H1 (cell line): ENCODE results near the gene PRKN. TPM values are rescaled to one million over a fixed set of nuclear protein-coding genes. Genes with fewer than 3 reads are reported as not detected.

Experiments used
- CTCF ChIA-PET: fragments of 300-600 bp; sonication (Branson Sonifier 250); formaldehyde crosslinking; loops from one replicate; lab custom pipeline; 2021; ENCODE audit not compliant: partially characterized antibody; lab: Charles Lee
- POLR2A ChIA-PET: fragments of 300-600 bp; sonication (Branson Sonifier 250); formaldehyde crosslinking; loops from one replicate; lab custom pipeline; 2021; ENCODE audit warnings: inconsistent platforms; ENCODE audit not compliant: partially characterized antibody; lab: Charles Lee
- DNase-seq, 2 experiments: peaks; one replicate each; pipeline versions ENCODE4 v3.0.0 to v3.0.0-alpha.2; 2010 to 2022; ENCODE audit warnings: low spot score in 2 of 2, low read depth in 1 of 2, mixed read lengths in 1 of 2
- FAIRE-seq: peaks from 2 replicates; lab custom pipeline; 2011; peaks lifted over from hg19 to GRCh38; lab: Jason Lieb, UNC
- H2AFZ ChIP-seq: 2 replicates; pipeline ENCODE4 v1.8.1; 2012; ENCODE audit warnings: low read length, inconsistent platforms
- H2AK5ac ChIP-seq: 2 replicates; pipeline ENCODE4 v1.6.1; 2013; ENCODE audit warnings: low read depth, low read length
- H2BK120ac ChIP-seq: replicated peaks from 2 replicates; pipeline ENCODE3; 2013; ENCODE audit warnings: low read depth, low read length, inconsistent platforms
- H2BK12ac ChIP-seq: 2 replicates; pipeline ENCODE4 v1.6.1; 2013; ENCODE audit warnings: low read depth, low read length
- H2BK15ac ChIP-seq: 2 replicates; pipeline ENCODE4 v1.6.1; 2013; ENCODE audit warnings: low read length
- H2BK20ac ChIP-seq: 2 replicates; pipeline ENCODE4 v1.6.1; 2013; ENCODE audit warnings: low read length
- H2BK5ac ChIP-seq: 2 replicates; pipeline ENCODE4 v1.6.1; 2013; ENCODE audit warnings: low read depth, low read length
- H3K14ac ChIP-seq: 2 replicates; pipeline ENCODE4 v1.6.1; 2013; ENCODE audit warnings: inconsistent platforms; ENCODE audit not compliant: insufficient read length
- H3K18ac ChIP-seq: 2 replicates; pipeline ENCODE4 v1.6.1; 2013; ENCODE audit warnings: low read length; ENCODE audit errors: extremely low read depth
- H3K23ac ChIP-seq: 2 replicates; pipeline ENCODE4 v1.6.1; 2013; ENCODE audit warnings: inconsistent platforms; ENCODE audit not compliant: insufficient read length
- H3K23me2 ChIP-seq: 2 replicates; pipeline ENCODE4 v1.6.1; 2013; ENCODE audit warnings: low read depth, low read length
- H3K27ac ChIP-seq: 2 replicates; pipeline ENCODE4 v1.6.1; 2011; ENCODE audit warnings: low read depth, low read length, inconsistent platforms
- H3K27me3 ChIP-seq, 4 experiments: replicated peaks in 1 of 4; 1 replicate in 1 of 4; 2 replicates in 3 of 4; pipeline versions ENCODE4 v1.6.1 to v1.8.1; 2011 to 2013; ENCODE audit warnings: low read length in 3 of 4, mild to moderate bottlenecking in 3 of 4, inconsistent platforms in 2 of 4, mixed read lengths in 2 of 4, moderate library complexity in 1 of 4; ENCODE audit not compliant: control insufficient read depth in 3 of 4, insufficient read depth in 3 of 4; ENCODE audit errors: extremely low read depth in 1 of 4
- H3K36me3 ChIP-seq, 4 experiments: 2 replicates each; pipeline versions ENCODE4 v1.6.1 to v1.8.1; 2011 to 2013; ENCODE audit warnings: mild to moderate bottlenecking in 4 of 4, low read length in 3 of 4, moderate library complexity in 2 of 4, control low read depth in 1 of 4, inconsistent platforms in 1 of 4; ENCODE audit not compliant: insufficient read depth in 4 of 4, control insufficient read depth in 2 of 4
- H3K4ac ChIP-seq: replicated peaks from 2 replicates; pipeline ENCODE3; 2013; ENCODE audit warnings: low read length, low read depth, mixed read lengths, inconsistent platforms; ENCODE audit not compliant: insufficient read length
- H3K4me1 ChIP-seq, 4 experiments: replicated peaks in 1 of 4; 1 replicate in 1 of 4; 2 replicates in 3 of 4; pipeline versions ENCODE4 v1.6.1 to v1.8.1; 2011 to 2013; ENCODE audit warnings: low read length in 3 of 4, inconsistent platforms in 2 of 4, mixed read lengths in 1 of 4; ENCODE audit not compliant: insufficient read depth in 4 of 4, control insufficient read depth in 3 of 4
- H3K4me2 ChIP-seq, 2 experiments: 2 replicates each; pipeline versions ENCODE4 v1.6.1 to v1.8.1; 2011 to 2013; ENCODE audit warnings: low read depth in 2 of 2, low read length in 2 of 2, control low read depth in 1 of 2, inconsistent platforms in 1 of 2, mild to moderate bottlenecking in 1 of 2; ENCODE audit not compliant: insufficient read depth in 1 of 2
- H3K4me3 ChIP-seq, 4 experiments: fragments of 200-600, 300-600 bp in 1 of 4; sonication (generic), shearing (Covaris generic), sonication (Bioruptor Twin) in 1 of 4; 2 replicates each; pipeline versions ENCODE4 v1.5.1 to v1.8.1; 2011 to 2016; ENCODE audit warnings: low read length in 4 of 4, low read depth in 3 of 4, control low read depth in 2 of 4, inconsistent platforms in 2 of 4, mild to moderate bottlenecking in 2 of 4, mixed read lengths in 1 of 4, moderate library complexity in 1 of 4; ENCODE audit not compliant: insufficient read depth in 2 of 4; ENCODE audit errors: extremely low read depth in 1 of 4
- H3K56ac ChIP-seq: replicated peaks from 2 replicates; pipeline ENCODE3; 2013; ENCODE audit warnings: low read depth, mild to moderate bottlenecking, mixed read lengths, low read length, inconsistent platforms; ENCODE audit not compliant: insufficient read length
- H3K79me1 ChIP-seq: 2 replicates; pipeline ENCODE4 v1.6.1; 2013; ENCODE audit warnings: low read depth, low read length, control low read depth
- H3K79me2 ChIP-seq, 2 experiments: 2 replicates each; pipeline versions ENCODE4 v1.6.1 to v1.8.1; 2012 to 2013; ENCODE audit warnings: low read length in 2 of 2, mild to moderate bottlenecking in 2 of 2, inconsistent platforms in 1 of 2; ENCODE audit not compliant: insufficient read depth in 2 of 2, control insufficient read depth in 1 of 2
- H3K9ac ChIP-seq, 4 experiments: replicated peaks in 1 of 4; 1 replicate in 1 of 4; 2 replicates in 3 of 4; pipeline versions ENCODE4 v1.6.1 to v1.8.1; 2011 to 2013; ENCODE audit warnings: low read depth in 3 of 4, low read length in 3 of 4, control low read depth in 2 of 4, mild to moderate bottlenecking in 2 of 4, moderate library complexity in 2 of 4, inconsistent platforms in 1 of 4; ENCODE audit errors: extremely low read depth in 1 of 4
- H3K9me3 ChIP-seq, 2 experiments: 2 replicates each; pipeline versions ENCODE4 v1.6.1 to v1.8.1; 2012 to 2013; ENCODE audit warnings: mild to moderate bottlenecking in 2 of 2, moderate library complexity in 2 of 2, control low read depth in 1 of 2, inconsistent platforms in 1 of 2, low read depth in 1 of 2, low read length in 1 of 2, mixed read lengths in 1 of 2; ENCODE audit not compliant: insufficient read depth in 2 of 2
- H4K20me1 ChIP-seq, 2 experiments: replicated peaks in 1 of 2; 2 replicates each; pipeline versions ENCODE3 to v1.8.1; 2011 to 2013; ENCODE audit warnings: inconsistent platforms in 2 of 2, low read length in 2 of 2, mild to moderate bottlenecking in 1 of 2; ENCODE audit not compliant: insufficient read depth in 2 of 2, control insufficient read depth in 1 of 2
- H4K5ac ChIP-seq: 2 replicates; pipeline ENCODE4 v1.6.1; 2013; ENCODE audit warnings: low read length, low read depth, mixed read lengths, inconsistent platforms; ENCODE audit not compliant: insufficient read length
- H4K8ac ChIP-seq: 2 replicates; pipeline ENCODE4 v1.8.0; 2013; ENCODE audit warnings: mild to moderate bottlenecking, moderate library complexity, low read length, inconsistent platforms; ENCODE audit not compliant: insufficient read depth; ENCODE audit errors: extremely low read depth
- H4K91ac ChIP-seq: replicated peaks from 2 replicates; pipeline ENCODE3; 2013; ENCODE audit warnings: low read length, mixed read lengths, inconsistent platforms; ENCODE audit not compliant: insufficient read length
- CHD2 ChIP-seq: IDR thresholded peaks from 2 replicates; pipeline ENCODE4 v1.6.1; 2012; ENCODE audit warnings: low read length, improper control_type of control experiment
- CREB1 ChIP-seq: IDR thresholded peaks from 2 replicates; pipeline ENCODE4 v1.6.1; 2012; ENCODE audit warnings: inconsistent platforms
- MAFK ChIP-seq: IDR thresholded peaks from 2 replicates; pipeline ENCODE4 v1.6.1; 2012; ENCODE audit warnings: low read depth, mild to moderate bottlenecking, improper control_type of control experiment, low read length
- NANOG ChIP-seq: IDR thresholded peaks from 2 replicates; pipeline ENCODE4 v1.6.1; 2011; ENCODE audit warnings: low read length, low read depth, mild to moderate bottlenecking, inconsistent platforms; ENCODE audit not compliant: insufficient read depth, poor library complexity, severe bottlenecking
- POLR2A ChIP-seq, 2 experiments: IDR thresholded peaks; 1 replicate in 1 of 2; 2 replicates in 1 of 2; pipeline ENCODE4 v1.6.1; 2011; ENCODE audit warnings: low read depth in 2 of 2, low read length in 2 of 2, mild to moderate bottlenecking in 2 of 2; ENCODE audit errors: control extremely low read depth in 1 of 2
- TAF7 ChIP-seq: optimal IDR thresholded peaks from 2 replicates; pipeline ENCODE3; 2011; ENCODE audit warnings: low read depth, mild to moderate bottlenecking, inconsistent platforms, low read length, moderate library complexity, borderline replicate concordance
- TEAD4 ChIP-seq: IDR thresholded peaks from 2 replicates; pipeline ENCODE4 v1.6.1; 2012; ENCODE audit warnings: low read depth, low read length, inconsistent platforms, mixed read lengths
- ZNF274 ChIP-seq: IDR thresholded peaks from 2 replicates; pipeline ENCODE4 v1.7.0; 2012; ENCODE audit warnings: low read length, borderline replicate concordance; ENCODE audit errors: extremely low read depth
- WGBS, 2 experiments: shearing (Covaris generic) in 1 of 2; methylation state at CpG; one replicate each; pipeline versions ENCODE4 v1.1.6 to v1.1.7; 2013 to 2015; ENCODE audit warnings: low lambda C conversion rate in 2 of 2, mixed read lengths in 2 of 2, inconsistent platforms in 1 of 2, low coverage in 1 of 2, missing lambda C conversion rate in 1 of 2; ENCODE audit not compliant: insufficient replicate concordance in 2 of 2, insufficient coverage in 1 of 2, insufficient read length in 1 of 2; ENCODE audit errors: extremely low coverage in 1 of 2, missing lambda C conversion rate in 1 of 2; 5-methylcytosine and 5-hydroxymethylcytosine counted together
- polyA plus RNA-seq, 7 experiments: library from polyadenylated mRNA; depleted of rRNA in 3 of 7; stranded (reverse) in 5 of 7; unstranded in 2 of 7; fragments of >200 nt in 5 of 7; fragments of 200-250 nt in 2 of 7; gene quantifications; 1 replicate in 5 of 7; 2 replicates in 1 of 7; 4 replicates in 1 of 7; pipeline versions ENCODE4 v1.2.1 to v1.2.3, GENCODE V29; 2011 to 2013; ENCODE audit warnings: missing spikeins in 2 of 7, mixed read lengths in 2 of 7
- total RNA-seq: library from RNA; stranded (reverse); fragmentation: NEBNext Ultra II Directional; extraction: Animal tissue kit (Norgen Biotek cat#: 25700); gene quantifications from 2 replicates; pipeline ENCODE4 v1.2.1, GENCODE V29; 2021
- TF ChIP-seq, protein P1 (sequence below): IDR thresholded peaks from 2 replicates; pipeline ENCODE4 v1.6.1; 2012; ENCODE audit warnings: inconsistent platforms
- TF ChIP-seq, protein P2 (sequence below): IDR thresholded peaks from 2 replicates; pipeline ENCODE4 v1.6.1; 2011; ENCODE audit warnings: low read depth, mild to moderate bottlenecking, low read length; ENCODE audit not compliant: insufficient read depth

The PRKN gene
- total and polyA plus RNA-seq, 2 of the 8 experiments (the other 6 are each of a cell fraction or from before 2014, with no cell fraction given): 0.13 to 0.29 TPM

DNA sequence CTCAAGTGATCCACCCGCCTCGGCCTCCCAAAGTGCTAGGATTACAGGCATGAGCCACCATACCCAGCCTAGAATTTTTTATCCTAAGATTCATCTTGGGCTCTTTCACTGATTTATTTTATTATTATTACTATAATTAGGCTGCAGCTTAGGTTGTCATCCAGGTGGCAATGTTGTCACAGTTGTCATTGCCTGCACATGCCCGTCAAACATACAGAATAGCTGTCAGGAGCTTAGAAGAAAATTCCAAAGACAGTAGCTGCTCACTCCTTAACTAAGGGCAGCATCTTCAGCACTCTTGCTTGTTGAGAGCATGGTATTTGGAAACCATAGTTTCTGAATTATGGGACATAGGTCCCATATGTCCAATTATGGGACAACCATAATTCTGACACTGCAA, 1118.8 kb downstream of the PRKN start:
- 84% methylated on average over 3 of the region's 3 CpGs; no CpG with 5 or more reads in 1 of the 2 experiments for WGBS, 2 experiments
- POLR2A ChIA-PET: no interaction called here
- CTCF ChIA-PET: interaction anchor here (0.7 to 1.8 kb wide), 3 partner anchors 11 to 487 kb away, joined by 3 read pairs; no protein-coding TSS in a partner anchor

More for the DNA sequence above, 1118.8 kb downstream of the PRKN start:
- Histone ChIP-seq H3K36me3 (no peaks in the 10 kb centered on the region), H3K9ac (no peak overlapping the region), H3K18ac (no peak overlapping the region), H3K4ac (no peak overlapping the region), H2BK5ac (no peak overlapping the region), H3K4me1 (no peaks in the 10 kb centered on the region), H3K79me2 (no peaks in the 10 kb centered on the region), H3K27ac (no peak overlapping the region), H4K8ac (no peak overlapping the region), H2AFZ (no peak overlapping the region), H3K23me2 (no peaks in the 10 kb centered on the region), H3K4me2 (no peak overlapping the region), H3K56ac (no peak overlapping the region), H3K79me1 (no peaks in the 10 kb centered on the region), H2AK5ac (no peak overlapping the region), H3K27me3 (no peaks in the 10 kb centered on the region), H2BK20ac (no peak overlapping the region), H3K9me3 (no peaks in the 10 kb centered on the region; a peak in 1 of 4 replicates), H3K23ac (no peak overlapping the region), H2BK15ac (no peak overlapping the region), H2BK12ac (no peak overlapping the region), H3K4me3 (no peak overlapping the region), H3K14ac (no peak overlapping the region), H4K20me1 (no peaks in the 10 kb centered on the region), H4K5ac (no peak overlapping the region), H4K91ac (no peak overlapping the region), H2BK120ac (no peak overlapping the region)
- FAIRE-seq: no peak
- DNase-seq: no peak
- TF ChIP-seq MAFK (no peak), TAF7 (no peak), CHD2 (no peak), TEAD4 (no peak), ZNF274 (no peak), POLR2A (IDR thresholded peaks at IDR 0.05; ENCODE audit: control extremely low read depth in 1 of 2, low read depth in 2 of 2, low read length in 2 of 2) (no peak), NANOG (no peak), CREB1 (no peak)
- TF ChIP-seq, protein P1, sequence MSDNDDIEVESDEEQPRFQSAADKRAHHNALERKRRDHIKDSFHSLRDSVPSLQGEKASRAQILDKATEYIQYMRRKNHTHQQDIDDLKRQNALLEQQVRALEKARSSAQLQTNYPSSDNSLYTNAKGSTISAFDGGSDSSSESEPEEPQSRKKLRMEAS: no peak
- TF ChIP-seq, protein P2, sequence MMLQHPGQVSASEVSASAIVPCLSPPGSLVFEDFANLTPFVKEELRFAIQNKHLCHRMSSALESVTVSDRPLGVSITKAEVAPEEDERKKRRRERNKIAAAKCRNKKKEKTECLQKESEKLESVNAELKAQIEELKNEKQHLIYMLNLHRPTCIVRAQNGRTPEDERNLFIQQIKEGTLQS: no peak
